GM18526 (cell line): Measurements from ENCODE around the gene ZNF438.

ENCODE experiments used
- POLR2A ChIP-seq: IDR thresholded peaks from 3 replicates; pipeline ENCODE4 v1.6.1; 2011; ENCODE audit not compliant: insufficient read length; ENCODE audit errors: extremely low read depth

ZNF438 gene

DNA sequence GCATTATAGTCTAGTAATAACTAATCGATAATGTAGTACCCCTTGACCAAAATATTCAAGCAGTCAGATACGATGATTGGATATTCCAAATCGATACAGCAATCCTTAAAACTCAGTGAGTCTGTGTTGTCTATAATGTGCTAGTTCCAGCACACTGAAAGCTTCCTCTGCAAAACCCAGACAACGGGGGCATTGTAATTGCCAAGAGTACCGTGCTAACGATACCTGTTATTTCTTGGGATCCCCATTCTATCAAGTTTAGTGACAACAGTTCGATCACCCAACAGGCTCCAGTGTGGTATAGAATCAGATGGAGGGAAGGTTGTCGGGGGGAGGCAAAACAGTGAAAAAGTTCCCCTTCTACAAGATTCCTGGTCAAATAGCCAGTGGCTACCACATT, 865 bp downstream of the ZNF438 start:
- TF ChIP-seq POLR2A = no peak

GRCh38 chr10:31030260-31030659, 1.4 kb downstream of the ZNF438 start:
- TF ChIP-seq POLR2A = no peak

DNA sequence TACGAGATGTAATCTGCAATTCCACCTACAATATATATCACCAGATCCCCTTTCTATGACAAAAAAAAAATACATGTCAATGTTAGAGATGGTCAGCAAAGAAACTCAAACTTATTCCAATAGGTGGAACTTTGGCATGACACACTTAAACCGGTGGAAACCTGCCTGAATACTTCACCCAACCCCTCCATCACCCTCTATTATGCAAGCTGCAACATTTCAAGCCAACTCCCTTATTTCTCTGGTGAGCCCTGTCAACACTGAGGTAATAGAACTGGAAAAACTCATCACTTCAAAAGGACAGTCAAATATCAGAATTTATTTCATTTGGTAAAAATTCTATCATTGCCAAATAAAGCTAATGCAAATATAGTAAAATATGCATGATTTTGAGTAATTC, 3.6 kb downstream of the ZNF438 start:
- no peak for TF ChIP-seq POLR2A

DNA sequence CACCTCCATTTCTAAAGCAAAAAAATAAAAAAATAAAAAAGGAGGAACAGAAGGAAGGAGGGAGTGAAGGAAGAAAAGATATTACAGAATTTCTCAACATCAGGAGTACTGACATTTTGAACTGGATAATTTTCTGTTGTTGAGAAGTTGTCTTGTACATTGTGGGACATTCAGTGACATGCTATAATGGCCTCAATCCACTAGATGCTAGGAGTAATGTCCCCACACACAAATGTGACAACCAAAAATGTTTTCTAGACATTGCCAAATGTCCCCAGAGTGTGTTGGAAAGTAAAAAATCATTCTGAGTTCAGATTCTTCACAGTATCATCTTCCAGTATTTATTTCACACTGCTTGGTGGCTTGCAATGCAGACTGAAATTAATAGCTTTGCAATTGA, 6.5 kb downstream of the ZNF438 start:
- TF ChIP-seq POLR2A = no peak

DNA sequence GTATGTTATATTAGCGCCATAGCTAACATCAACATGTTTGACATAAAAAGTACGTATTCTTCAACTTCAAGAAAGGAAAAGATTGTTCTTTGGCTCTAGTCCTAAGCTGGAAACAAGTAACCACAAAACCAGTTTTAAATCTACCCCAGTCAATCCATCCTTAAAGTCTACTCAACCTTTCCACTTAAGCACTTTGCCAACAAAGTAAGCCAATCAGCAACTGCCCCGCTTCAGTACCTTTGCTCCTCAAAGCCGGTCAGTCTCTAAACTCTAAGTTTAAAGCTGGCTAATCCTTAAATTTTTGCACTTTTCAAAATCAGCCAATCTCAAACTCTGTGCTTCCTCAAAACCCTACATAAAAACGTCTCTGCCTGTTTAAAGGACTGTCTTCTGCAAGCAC, 8.1 kb downstream of the ZNF438 start:
- TF ChIP-seq POLR2A = no peak

- no peak for TF ChIP-seq POLR2A
Observed at GRCh38 chr10:31020209-31020608, 11.5 kb downstream of the ZNF438 start.

DNA sequence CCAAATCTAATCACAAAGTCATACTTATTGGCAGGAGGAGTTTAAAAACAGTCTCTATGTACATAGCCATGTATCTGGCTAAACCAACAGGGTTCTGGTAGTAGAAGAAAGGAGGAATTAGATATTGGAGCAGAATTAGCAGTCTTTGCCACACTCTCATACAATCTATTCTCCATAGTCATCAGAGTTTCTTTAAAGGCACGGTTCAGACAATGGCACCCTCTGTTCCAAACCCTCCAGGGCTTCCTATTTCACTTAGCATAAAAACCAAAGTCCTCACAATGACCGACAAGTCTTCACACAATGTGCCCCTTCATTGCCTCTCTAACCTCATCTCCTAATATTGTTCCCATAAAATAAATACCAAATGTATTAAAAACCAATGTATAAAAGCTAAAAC, 12.7 kb downstream of the ZNF438 start:
- TF ChIP-seq POLR2A = no peak

GRCh38 chr10:31018356-31018750, 13.3 kb downstream of the ZNF438 start:
- no peak for TF ChIP-seq POLR2A

DNA sequence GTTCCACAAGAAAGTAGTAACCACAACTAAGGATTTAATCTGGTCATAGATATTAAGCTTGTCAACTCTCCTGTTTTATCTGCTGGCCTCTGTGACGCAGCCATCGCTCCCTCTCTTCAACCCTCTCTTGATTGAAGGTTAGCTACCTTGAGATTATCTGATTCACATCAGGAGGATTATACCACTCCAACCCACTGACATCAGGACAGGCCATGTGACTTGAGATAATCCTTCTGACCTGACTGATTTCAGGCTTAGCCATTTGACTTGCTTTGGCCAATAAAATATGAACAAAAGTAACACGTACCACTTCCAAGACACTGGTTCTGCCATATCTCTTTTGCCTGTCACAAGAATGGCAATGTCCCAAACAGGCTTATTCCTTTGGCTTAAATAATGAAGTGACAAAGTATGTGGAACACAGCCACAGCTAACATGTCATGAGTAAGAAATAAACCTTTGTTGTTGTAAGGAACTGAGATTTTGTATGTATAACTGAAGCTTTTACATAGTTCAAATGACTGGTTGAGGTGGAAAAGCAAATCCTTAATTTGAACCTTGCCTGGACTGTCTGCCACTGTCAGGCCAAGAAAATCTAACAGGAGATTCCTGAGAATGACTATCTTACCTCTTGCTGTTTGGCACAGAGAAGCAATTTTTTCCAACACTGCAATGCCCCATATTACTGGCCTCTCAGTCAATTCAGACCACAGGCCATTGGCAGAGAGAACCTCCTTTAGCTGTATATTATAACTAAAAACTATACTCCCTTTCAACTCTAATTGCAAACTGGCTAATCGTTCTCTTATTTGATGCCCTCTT, 13.9 kb downstream of the ZNF438 start:
- no peak for TF ChIP-seq POLR2A

DNA sequence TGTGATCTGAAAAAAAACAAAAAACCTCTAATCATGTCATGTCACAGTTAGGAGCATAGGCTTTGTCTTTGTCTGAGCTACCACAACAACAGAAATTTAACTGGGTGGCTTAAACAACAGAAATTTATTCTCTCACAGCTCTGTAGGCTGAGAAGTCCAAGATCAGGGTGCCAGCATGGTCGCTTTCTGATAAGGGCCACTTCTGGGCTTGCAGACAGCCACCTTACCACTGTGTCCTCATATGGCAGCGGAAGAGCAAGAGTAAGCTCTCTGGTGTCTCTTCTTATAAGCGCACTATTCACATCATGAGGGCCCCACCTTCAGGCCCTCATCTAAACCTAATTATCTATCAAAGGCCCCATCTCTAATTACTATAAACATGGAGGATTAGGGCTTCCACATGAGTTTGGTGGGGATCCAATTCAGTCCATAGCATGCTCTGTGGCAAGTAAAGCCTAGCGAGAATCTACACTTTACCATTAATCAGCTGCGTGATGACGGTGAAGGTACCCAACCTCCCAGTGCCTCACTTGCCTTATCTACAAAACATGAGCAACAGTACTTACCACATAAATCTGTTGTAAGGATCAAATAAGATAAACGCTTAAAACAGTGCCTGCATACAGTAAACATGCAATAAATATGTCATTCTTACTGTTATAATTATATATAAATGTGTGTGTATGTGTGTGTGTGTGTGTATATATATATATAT, 17.3 kb downstream of the ZNF438 start:
- no peak for TF ChIP-seq POLR2A

DNA sequence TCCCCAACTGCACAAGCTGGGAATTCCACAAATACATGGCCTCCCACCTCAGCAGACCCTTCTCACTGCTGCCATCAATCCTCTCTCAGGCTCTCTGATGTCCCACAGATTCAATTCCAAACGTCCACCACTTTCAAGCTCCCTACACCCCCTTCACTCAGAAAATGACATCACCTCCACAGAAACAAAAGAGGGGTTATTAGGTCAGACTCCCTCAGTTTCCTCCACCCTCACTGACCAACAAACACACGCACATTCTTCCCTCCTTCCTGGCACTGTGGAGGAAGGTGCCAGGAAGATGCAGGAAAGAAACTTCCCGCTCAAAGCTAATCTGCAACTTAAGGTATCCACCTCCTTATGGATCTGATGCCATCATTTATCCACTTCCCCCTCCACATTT, 18.3 kb downstream of the ZNF438 start:
- TF ChIP-seq POLR2A = no peak

DNA sequence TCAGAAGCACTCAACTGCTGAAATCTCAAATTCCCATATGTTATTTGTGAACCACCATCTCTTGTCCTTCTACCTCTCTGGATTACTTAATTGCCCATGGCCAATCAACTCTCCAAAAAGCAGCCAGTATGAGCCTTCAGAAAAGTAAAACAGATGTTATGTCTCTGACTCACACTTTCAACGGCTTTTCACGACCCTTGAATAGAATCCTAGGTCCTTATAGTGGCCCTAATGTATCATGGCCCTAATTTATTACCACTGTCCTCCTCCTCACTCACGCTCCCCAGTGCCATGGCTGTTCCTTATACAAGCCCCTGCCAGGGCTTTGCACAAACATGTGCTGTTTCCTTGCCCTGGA, 20.0 kb downstream of the ZNF438 start:
- no peak for TF ChIP-seq POLR2A

DNA sequence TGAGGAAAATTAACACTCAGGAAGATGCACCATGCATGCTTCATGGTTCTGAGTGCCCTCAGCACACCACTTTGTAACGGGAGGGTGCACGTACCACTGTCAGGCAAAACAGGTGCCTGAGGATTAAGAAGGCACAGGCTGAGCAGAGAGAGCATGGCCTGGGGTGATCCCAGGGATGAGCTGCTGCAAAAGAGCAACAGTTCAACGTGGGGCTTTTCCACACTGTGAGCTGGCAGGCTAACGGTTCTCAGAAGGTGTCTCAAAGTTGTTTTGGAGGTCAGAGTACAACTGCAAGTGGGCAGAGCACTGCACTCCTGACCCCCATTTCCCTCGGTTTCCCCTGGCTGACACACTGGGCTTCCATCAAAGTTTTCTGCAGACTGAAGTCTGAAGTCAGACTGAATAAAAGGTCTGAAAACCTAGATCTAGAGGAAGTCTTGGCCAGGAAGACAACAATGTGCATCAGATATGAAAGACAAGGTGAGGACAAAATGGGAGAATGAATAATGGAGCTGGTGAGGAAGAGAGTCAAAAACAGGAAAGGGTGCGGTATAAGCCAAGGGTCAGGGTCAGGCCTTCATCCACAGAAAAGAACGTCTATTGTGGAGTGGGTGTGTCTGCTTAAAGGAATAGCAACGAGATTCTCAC, 20.5 kb downstream of the ZNF438 start:
- no peak for TF ChIP-seq POLR2A

GRCh38 chr10:31010062-31010461, 21.6 kb downstream of the ZNF438 start:
- no peak for TF ChIP-seq POLR2A

GRCh38 chr10:31005895-31006294, 25.8 kb downstream of the ZNF438 start:
- TF ChIP-seq POLR2A = no peak

DNA sequence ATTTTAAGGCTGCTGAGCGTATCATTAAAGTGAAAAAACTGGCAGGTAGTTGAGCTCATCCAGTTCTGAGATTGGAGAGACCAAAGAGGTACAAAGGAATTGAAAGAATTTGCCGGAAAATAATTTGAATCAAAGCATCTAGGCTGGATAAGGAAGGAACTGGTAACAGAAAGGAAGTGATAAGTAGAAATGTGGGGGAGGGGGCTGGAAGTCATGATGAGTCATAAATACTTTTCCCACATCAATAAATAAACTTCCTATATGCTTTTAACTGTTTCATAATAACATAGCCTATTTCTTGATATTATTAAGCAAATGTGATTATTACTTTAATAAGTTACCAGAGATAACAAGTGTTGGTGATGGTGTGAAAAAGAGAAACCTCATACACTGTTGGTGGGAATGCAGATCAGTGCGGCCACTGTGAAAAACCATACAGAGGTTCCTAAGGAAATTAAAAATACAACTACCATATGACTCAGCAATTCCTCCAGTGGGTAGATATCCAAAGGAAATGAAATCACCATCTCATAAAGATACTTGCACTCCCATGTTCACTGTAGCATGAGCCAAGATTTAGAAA, 27.0 kb downstream of the ZNF438 start:
- TF ChIP-seq POLR2A = no peak
